Hepatocyte (in vitro differentiated cells): ENCODE data around the gene CGB3.
"Not testable (repeated sequence)": the region's sequence is repeated elsewhere in the genome, so short reads cannot be mapped to it uniquely, and the experiment has no call there.

Experiments
- CTCF ChIP-seq: fragments of 200-600 bp; sonication (generic); IDR thresholded peaks from 2 replicates; pipeline ENCODE4 v1.5.1; 2016; ENCODE audit warnings: antibody characterized with exemption, mild to moderate bottlenecking; ENCODE audit not compliant: poor library complexity
- EZH2 ChIP-seq: fragments of 200-600 bp; sonication (generic); IDR thresholded peaks from 2 replicates; pipeline ENCODE4 v1.6.1; 2016; ENCODE audit warnings: antibody characterized with exemption, mild to moderate bottlenecking, borderline replicate concordance

GRCh38 chr19:49028686-49029085 is 4.6 kb upstream of the CGB3 start:
- not testable (repeated sequence) for TF ChIP-seq CTCF, EZH2
